NCI-H524 treated with DMSO at 0.1 percent for 48 hours (cell line): ENCODE measurements around the gene SLC7A14.

Source experiments
- DNase-seq: peaks from one replicate; lab custom pipeline; 2025; lab: John Stamatoyannopoulos, UW

SLC7A14 gene

DNA sequence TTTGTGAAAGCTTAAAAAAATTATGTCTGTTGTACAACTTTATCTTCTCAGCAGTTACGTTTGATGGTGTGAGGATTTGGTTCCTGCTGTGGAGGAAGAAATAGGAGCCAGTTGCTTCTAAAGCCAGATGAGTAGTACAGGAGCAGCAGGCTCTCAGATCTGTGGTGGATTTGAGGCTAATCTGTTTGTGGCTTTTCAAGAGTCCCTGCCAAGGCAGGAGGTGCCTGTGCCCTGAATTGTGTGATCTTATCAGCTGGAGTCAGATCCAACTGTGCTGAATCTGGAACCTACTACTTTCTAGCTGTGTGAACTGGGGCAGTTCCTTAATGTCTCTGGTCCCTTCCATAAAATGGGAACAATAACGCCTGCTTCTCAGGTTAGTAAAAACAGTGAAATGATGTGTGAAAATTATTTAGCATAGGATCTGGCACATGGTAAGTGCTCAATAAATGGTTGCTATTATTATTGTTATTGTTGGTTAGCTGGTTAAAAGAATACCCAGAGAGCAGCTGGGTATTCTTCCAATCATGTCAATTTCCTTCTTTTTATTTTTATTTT lies 159.6 kb downstream of the SLC7A14 start:
- no peak for DNase-seq

DNA sequence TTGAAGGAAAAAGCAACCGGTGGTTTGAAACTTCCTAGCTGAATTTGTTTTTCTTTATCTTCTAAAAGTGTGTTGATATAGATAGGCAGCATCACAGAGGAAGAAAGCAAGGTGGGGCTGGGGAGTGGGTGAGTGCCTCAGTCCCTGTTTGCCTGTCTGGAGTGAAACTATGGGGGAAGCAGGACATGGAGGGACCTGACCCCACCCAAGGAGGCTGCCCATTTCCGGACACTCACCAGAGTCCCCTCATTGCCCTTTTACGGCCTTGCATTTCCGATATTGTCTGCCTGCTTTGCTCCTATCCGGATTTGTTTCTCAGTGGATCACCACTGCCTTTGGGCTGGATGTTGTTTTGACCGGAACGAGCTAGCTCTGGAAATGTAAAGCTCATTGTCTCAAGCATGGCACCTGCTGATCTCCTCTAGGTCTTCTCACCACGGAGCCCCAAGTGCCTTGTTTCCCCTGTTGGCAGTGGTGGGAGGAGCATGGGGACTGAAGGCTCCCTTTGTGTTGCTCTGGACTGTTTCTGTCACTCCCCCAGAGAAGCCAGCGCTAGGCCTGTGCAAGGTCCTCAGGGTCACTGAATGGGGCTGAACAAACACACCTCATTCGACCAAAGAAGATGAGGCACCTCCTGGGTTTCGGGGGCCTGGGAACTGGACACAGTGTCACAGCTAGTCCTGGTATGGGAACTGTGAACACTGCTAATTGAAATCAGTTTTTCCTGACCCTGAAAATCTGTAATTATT lies 160.2 kb downstream of the SLC7A14 start:
- no peak for DNase-seq

DNA sequence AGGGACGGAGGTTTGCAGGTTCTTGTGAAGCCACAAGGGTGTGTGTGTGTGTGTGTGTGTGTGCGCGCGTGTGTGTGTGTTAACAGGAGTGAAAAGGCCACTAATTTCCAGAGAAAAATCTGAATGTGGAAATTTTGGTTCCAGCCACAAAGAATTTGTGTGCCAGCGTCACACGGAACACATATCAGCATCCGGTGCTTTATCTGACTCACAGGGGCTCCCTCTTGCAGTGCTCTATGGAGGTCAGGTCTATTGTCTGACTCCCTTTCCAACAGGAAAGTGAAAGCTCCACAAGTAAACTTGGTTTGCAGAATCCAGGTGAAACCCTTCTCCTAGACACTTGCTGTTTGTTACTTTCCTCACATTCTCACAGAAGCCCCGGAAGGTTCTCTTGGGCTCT lies 161.0 kb downstream of the SLC7A14 start:
- DNase-seq = no peak

DNA sequence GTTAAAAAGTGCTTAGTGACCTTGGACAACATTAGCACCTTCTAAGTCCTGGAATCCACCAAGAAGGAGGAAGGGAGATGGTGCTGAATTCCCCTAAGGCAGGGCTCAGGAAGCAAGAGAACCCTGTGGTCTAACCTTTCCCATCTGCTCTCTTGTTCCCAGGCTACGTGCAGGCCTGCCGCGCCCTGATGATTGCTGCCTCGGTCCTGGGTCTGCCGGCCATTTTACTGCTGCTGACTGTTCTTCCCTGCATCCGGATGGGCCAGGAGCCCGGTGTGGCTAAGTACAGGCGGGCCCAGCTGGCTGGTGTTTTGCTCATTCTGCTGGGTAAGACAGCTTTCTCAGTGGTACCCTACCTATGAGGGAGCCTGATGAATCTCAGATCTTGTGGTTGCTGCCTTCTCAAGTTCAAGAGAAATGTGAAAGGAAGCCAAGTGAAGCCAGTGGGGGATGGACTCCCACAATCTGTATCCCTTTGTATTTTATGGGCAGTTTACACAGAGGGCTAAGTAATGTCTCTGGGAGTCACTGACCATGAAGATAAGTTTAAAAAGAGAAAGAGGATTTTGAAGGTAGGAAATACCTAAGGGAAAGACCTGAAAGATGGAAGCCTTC lies 162.8 kb downstream of the SLC7A14 start:
- no peak for DNase-seq

DNA sequence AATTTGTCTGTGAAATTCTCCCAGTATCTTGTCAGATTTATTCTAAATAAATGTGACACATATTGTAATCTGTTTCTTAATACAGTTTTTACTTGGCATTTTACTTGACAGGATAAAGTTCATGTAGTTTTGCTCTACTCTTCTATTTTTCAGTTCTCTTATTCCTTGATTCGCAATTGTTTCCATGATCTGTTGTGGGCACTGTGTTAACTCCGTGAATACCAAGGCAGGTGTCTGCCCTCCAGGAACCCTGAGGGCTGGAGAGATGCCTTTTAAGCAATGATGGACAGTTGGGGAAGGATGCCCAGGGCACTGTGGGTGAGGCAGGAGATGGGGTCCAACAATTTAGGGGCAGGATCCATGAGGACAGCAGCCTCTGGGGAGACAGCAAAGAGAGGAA lies 164.1 kb downstream of the SLC7A14 start:
- no peak for DNase-seq

DNA sequence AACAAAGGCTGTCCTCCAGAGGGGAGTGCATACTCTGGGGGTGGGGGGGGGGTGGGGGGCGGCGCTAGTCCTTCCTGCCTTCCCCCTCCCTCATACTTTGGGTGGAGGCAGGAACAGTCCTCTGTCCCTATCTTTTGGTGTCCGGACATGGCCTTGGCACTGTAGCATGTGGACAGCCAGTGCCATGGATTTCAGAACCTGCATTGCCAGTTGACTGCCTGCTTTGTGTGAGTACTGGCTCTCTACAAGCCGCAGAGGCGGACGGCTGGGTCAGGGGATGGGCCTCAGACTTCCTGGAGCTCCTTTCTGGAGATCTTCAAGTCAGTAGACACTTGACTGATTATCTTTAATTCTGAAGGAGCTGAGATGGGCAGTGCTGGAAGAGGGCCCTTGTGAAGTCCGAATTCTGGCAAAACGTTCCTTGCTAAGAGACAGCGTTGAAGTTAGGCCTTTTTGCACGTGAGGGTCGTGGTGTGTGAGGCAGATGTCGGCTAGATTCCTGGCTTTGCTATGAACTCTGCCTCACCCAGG lies 164.7 kb downstream of the SLC7A14 start:
- DNase-seq = no peak

DNA sequence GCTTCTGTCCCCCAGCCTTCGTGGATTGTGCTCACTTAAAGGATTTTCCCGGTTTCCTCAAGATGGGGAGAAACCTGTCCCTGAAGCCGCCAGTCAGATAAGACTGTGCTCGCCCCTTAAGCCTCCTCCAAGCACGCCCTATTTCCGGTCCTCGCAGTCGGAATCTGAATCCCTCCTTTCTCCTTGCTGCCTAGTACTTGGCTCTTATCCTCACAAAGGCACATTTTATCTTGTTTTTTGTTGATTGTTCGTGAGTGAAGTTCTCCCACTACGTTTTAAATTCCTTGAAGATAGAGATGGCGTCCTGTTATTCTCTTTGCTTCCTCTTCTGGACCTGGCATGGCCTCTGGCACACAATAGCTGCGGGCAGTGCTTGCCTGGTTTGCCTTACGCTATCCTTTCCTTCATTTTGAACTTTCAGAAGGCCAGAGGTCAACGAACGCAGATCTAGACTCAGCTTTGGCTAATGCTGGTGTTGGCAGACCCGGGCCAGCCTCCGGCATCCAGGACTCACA lies 165.5 kb downstream of the SLC7A14 start:
- no peak for DNase-seq

DNA sequence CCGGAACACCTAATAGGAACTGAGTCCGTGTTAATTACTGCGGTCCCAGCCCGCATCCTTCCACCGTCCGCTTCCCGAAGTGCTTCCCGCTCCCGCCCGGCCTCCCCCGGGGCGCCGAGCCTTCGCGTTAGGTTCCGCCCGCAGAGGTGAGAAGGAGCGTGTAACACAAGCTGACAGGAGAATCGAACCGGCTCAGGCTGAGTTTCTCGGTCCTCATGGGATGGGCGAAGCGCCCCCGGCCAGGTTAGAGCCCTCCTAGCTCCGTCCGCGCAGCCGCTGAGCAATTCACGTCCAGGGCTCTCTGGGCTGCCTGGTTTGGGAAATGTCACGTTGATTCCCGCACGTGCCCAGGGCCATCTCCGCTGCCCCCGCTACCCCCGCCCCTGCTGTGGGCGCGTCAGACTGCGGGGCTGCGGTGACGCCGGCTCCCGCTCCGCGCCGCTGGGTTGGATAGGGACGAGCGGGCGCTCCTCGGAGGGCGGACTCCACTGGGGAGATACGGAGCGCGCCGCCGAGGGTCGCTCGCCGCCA lies 166.3 kb downstream of the SLC7A14 start:
- DNase-seq = no peak

DNA sequence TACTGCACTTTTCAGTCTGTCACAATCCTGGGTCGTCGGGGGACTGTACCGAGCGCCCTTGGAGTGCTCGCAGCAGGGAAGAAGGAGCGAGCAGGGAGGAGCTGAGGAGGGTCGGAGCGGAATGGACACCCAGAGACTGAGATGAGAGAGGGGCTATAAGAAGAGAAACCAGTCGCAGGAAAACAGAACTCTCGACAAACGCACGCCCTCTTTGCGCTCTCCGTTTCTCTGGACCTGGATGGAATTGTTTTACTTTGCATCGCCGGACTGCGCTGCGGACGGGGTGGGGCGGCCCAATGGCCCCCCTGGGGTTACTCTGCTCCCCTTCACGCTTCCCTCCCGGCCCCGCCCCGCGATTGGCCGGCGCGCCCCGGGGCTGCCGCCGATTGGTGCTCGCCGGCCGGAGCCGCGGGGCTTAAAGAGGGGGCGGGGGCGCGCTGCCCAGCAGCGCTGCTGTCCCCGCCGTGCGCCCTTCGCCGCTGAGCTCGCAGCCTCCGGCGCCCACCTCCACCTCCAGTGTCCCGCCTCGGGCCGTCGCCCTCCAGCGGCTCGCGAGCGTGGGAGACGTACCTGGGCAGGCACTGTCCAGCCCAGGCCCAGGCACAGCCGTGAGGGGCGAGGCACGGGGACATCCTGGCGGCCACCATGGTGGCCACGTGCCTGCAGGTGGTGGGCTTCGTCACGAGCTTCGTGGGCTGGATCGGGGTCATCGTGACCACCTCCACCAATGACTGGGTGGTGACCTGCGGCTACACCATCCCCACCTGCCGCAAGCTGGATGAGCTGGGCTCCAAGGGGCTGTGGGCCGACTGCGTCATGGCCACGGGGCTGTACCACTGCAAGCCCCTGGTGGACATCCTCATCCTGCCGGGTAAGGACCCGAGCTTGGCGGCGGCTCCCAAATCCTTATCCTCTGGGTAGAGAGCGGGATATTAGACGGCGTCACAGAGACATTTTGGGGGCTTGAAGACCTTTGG lies 167.2 kb downstream of the SLC7A14 start, which contains the start of gene CLDN11:
Gene CLDN11, plus strand, starts transcription at position 447 of the 977 bp plus-strand sequence. Its CDS starts 199 bp downstream, at position 646.
- DNase-seq = peak; percentile 12

DNA sequence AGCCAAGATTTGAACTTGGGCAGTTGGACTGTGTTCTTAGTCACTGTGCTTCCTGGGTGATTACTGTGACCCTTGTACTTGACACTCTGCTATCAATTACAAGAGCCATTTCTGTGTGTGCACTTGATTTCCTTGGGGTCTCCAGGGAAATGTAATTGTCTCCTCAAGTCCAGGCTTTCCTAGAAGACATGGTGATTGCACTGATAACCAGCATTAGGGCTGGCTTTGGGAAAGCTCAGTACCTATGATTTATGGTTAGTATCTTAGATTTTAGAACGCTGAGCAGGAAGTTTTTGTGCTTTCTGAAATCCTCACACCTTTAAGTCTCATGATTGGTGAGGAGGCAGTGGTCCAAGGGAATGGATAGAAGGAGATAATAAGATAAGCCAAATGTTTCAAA lies 168.8 kb downstream of the SLC7A14 start:
- DNase-seq = no peak

DNA sequence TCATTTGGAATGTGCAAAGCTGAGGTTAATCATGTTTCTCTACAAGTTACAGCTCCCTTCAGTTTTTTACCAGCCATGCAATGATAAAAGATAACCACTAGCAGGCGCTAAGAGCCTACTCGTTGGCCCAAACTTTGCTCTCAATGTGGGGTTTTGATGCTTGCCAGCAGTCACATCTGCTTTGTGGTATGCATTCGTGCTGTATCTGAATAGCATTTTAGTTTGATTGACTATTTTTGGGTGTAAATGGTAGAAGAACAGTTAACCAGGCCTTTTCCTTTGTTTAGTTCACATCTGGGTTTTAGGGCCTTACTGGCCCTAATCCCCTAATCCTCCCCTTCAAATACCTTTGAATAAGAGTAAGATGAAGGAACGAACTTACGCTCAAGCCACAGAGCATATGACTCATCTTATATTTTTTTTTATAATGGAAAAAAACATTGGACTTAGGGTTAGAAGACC lies 171.6 kb downstream of the SLC7A14 start:
- DNase-seq = peak; percentile 39

DNA sequence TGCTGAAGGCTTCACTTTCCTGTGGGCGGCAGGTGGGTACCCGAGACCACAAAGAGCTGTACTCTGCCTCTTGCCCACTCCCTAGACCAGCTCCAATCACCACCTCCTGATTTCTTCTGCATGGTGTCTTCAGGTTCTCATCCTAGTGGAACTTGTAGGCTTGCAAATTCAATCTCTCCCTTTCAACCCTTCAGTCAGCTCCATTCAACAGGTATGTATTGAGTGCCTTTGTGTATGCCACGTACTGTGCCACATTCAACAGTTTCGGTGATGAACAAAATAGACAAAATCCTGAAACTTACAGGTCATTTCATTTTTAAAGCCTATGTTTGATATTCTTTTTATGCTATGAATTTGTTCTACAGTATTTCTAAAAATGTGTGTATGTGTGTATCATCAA lies 172.6 kb downstream of the SLC7A14 start:
- DNase-seq = no peak

DNA sequence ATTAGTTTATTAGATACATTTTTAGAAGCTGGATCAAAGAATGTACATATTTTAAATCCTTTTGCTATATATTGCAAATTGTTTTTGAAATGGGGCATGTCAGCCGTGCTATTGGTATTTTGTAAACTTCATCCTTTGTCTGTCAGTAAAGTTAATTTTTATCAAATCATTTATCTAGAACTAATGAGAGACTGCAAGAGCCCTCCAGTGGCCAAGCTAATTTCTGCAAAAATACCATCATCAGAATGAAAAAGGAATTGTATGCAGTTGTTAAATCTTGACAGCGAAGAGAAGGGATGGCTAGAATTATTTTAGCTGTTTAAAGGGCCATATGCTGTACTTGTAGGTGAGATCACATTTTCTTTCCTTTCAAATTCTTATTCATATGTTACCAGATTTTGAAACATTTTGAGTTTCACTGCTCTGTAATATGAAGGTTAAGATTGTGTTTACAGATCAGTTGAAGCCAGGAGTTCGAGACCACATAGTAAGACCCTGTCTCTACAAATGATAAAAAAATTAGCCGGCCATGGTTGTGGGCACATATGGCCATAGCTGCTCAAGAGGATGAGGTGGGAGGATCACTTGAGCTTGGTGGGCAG lies 175.3 kb downstream of the SLC7A14 start:
- DNase-seq = peak; percentile 50
